Endodermal cell (in vitro differentiated cells): ENCODE measurements around the gene CA14. TPM values are rescaled to one million over a fixed set of nuclear protein-coding genes. Genes with fewer than 3 reads are reported as not detected.
"Not testable (repeated sequence)": the region's sequence is repeated elsewhere in the genome, so short reads cannot be mapped to it uniquely, and the experiment has no call there.

Experiments used
- DNase-seq: peaks from one replicate; pipeline ENCODE4 v3.0.0-alpha.2; 2017
- H3K27ac ChIP-seq: 2 replicates; pipeline ENCODE4 v1.5.1; 2013; ENCODE audit warnings: mild to moderate bottlenecking, low read depth, low read length, moderate library complexity
- H3K27me3 ChIP-seq: 2 replicates; pipeline ENCODE4 v1.6.1; 2013; ENCODE audit warnings: mild to moderate bottlenecking, low read length, moderate library complexity; ENCODE audit not compliant: insufficient read depth, control insufficient read depth, poor library complexity, severe bottlenecking
- H3K36me3 ChIP-seq: 2 replicates; pipeline ENCODE4 v1.7.0; 2013; ENCODE audit warnings: mild to moderate bottlenecking, low read length, moderate library complexity; ENCODE audit not compliant: control insufficient read depth, insufficient read depth
- H3K4me1 ChIP-seq: one replicate; pipeline ENCODE4 v1.7.0; 2013; ENCODE audit warnings: low read length; ENCODE audit not compliant: control insufficient read depth, insufficient read depth
- H3K4me3 ChIP-seq: 2 replicates; pipeline ENCODE4 v1.5.1; 2013; ENCODE audit warnings: mild to moderate bottlenecking, low read length, moderate library complexity
- H3K9ac ChIP-seq: 2 replicates; pipeline ENCODE4 v1.6.1; 2013; ENCODE audit warnings: mild to moderate bottlenecking, low read length, moderate library complexity; ENCODE audit not compliant: poor library complexity, severe bottlenecking; ENCODE audit errors: extremely low read depth
- H3K9me3 ChIP-seq: 2 replicates; pipeline ENCODE4 v1.6.1; 2013; ENCODE audit warnings: mild to moderate bottlenecking, low read length, moderate library complexity; ENCODE audit not compliant: control insufficient read depth
- H3K27ac Mint-ChIP-seq: 2 replicates; pipeline ENCODE4 v1.8.0; 2020; ENCODE audit warnings: mixed read lengths
- H3K27me3 Mint-ChIP-seq: 2 replicates; pipeline ENCODE4 v1.8.0; 2021; ENCODE audit warnings: mild to moderate bottlenecking, mixed read lengths; ENCODE audit not compliant: insufficient read depth
- H3K36me3 Mint-ChIP-seq: 2 replicates; pipeline ENCODE4 v1.8.0; 2020; ENCODE audit warnings: low read depth, mixed read lengths
- H3K4me1 Mint-ChIP-seq: 2 replicates; pipeline ENCODE4 v1.8.0; 2020; ENCODE audit warnings: mixed read lengths
- H3K4me3 Mint-ChIP-seq: 2 replicates; pipeline ENCODE4 v1.8.0; 2020; ENCODE audit warnings: mild to moderate bottlenecking, moderate library complexity, mixed read lengths
- H3K9me3 Mint-ChIP-seq: 2 replicates; pipeline ENCODE4 v1.8.0; 2020; ENCODE audit warnings: mild to moderate bottlenecking, mixed read lengths
- WGBS, 2 experiments: methylation state at CpG; one replicate each; pipeline versions ENCODE4 v1.1.5 to v1.1.7; 2013; ENCODE audit warnings: missing lambda C conversion rate in 2 of 2, mixed read lengths in 1 of 2; ENCODE audit not compliant: insufficient coverage in 1 of 2, insufficient read length in 1 of 2; 5-methylcytosine and 5-hydroxymethylcytosine counted together
- total RNA-seq, 2 donors: library from RNA; stranded (reverse); fragmentation: NEBNext Ultra II Directional in 1 of 2; extraction: Animal tissue kit (Norgen Biotek cat#: 25700) in 1 of 2; gene quantifications; 2 replicates in 1 of 2; 3 replicates in 1 of 2; pipeline ENCODE4 v1.2.1, GENCODE V29; 2021
- TF ChIP-seq, protein P1 (sequence below): fragments of 200-600 bp; sonication (generic); conservative IDR thresholded peaks from 2 replicates; pipeline ENCODE4 v1.5.0; 2021; ENCODE audit warnings: antibody characterized with exemption, mild to moderate bottlenecking

Gene CA14
- total RNA-seq, 2 donors from 2014 or later, result 53.3 to 54.0 TPM

DNA sequence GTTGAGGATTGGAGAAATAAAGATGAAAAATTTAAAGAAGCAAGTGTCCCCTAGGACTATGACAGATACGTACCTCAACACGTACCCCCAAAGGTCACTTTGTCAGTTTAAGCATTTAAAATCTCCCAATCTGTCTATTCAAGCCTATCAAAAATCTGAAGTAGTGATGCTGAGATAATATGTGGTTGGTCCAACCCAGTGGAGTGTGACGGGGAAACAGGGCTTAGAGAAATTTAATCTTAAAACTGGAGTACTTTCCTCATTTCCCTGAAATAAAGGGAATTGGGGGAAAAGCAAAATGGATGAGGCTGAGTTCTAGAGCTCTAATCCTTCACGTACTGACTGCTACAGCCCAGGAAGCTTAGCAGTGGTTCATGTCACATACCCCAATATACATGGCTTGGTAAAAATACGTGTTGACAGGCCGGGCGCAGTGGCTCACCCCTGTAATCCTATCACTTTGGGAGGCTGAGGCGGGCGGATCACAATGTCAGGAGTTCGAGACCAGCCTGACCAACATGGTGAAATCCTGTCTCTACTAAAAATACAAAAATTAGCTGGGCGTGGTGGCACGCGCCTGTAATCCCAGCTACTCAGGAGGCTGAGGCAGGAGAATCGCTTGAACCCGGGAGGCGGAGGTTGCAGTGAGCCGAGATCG is 43.3 kb upstream of the CA14 start:
- H3K27me3 ChIP-seq, H3K36me3 Mint-ChIP-seq, DNase-seq, H3K27me3 Mint-ChIP-seq, H3K9me3 ChIP-seq, H3K4me1 Mint-ChIP-seq, H3K36me3 ChIP-seq, H3K9me3 Mint-ChIP-seq, H3K4me1 ChIP-seq: not testable (repeated sequence)
- Mint-ChIP-seq H3K27ac (peak overlapping the region; percentile 96), H3K4me3 (peak overlapping the region; percentile 61)
- Histone ChIP-seq H3K4me3 (peak overlapping the region; percentile 82), H3K9ac (peak overlapping the region; percentile 68), H3K27ac (peak overlapping the region; percentile 40)
- TF ChIP-seq, protein P1, sequence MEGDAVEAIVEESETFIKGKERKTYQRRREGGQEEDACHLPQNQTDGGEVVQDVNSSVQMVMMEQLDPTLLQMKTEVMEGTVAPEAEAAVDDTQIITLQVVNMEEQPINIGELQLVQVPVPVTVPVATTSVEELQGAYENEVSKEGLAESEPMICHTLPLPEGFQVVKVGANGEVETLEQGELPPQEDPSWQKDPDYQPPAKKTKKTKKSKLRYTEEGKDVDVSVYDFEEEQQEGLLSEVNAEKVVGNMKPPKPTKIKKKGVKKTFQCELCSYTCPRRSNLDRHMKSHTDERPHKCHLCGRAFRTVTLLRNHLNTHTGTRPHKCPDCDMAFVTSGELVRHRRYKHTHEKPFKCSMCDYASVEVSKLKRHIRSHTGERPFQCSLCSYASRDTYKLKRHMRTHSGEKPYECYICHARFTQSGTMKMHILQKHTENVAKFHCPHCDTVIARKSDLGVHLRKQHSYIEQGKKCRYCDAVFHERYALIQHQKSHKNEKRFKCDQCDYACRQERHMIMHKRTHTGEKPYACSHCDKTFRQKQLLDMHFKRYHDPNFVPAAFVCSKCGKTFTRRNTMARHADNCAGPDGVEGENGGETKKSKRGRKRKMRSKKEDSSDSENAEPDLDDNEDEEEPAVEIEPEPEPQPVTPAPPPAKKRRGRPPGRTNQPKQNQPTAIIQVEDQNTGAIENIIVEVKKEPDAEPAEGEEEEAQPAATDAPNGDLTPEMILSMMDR, result peak; percentile 30
- 73 to 77% methylated on average over 5 to 11 of the region's 18 CpGs for WGBS, 2 experiments

DNA sequence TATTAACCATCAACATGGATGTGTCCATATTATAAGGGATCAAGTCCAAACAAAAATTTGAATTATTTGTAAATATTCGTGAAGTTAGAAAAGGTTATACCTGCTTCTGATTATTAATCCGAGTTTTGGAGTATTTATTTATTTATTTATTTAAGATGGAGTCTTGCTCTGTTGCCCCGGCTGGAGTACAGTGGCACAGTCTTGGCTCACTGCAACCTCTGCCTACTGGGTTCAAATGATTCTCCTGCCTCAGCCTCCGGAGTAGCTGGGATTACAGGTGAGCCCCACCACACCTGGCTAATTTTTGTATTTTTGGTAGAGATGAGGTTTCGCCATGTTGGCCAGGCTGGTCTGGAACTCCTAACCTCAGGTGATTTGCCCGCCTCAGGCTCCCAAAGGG is 41.7 kb upstream of the CA14 start:
- not testable (repeated sequence) for H3K4me3 Mint-ChIP-seq, H3K27me3 Mint-ChIP-seq, H3K9me3 Mint-ChIP-seq, H3K9me3 ChIP-seq, H3K9ac ChIP-seq, H3K27me3 ChIP-seq, H3K27ac ChIP-seq, DNase-seq, H3K4me1 Mint-ChIP-seq, H3K4me1 ChIP-seq, H3K4me3 ChIP-seq, H3K27ac Mint-ChIP-seq
- H3K36me3 Mint-ChIP-seq, result peaks cover 21% of the 10 kb centered on the region
- WGBS, 2 experiments, result 93 to 94% methylated on average over 5 to 6 of the region's 6 CpGs
- peaks cover 19% of the 10 kb centered on the region for H3K36me3 ChIP-seq

DNA sequence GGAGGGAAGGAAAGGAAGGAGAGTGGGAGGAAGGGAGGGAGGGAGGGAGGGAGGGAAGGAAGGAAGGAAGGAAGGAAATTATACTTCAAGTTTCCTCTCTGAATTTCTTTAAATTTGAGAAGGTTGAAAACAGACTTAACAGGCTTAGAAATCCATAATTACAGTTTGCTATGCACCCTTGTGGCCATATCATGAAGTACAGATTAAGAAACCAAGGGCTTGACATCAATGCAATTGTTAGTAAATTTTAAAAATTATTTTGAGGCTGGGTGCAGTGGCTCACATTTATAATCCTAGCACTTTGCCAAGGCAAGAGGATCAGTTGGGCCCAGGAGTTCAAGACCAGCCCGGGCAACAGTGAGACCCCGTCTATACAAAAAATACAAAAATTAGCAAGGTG is 36.0 kb upstream of the CA14 start:
- TF ChIP-seq, protein P1, result peak; percentile 64
- H3K27me3 Mint-ChIP-seq, result no peaks in the 10 kb centered on the region
- 92 to 96% methylated on average over 2 of the region's 2 CpGs for WGBS, 2 experiments

DNA sequence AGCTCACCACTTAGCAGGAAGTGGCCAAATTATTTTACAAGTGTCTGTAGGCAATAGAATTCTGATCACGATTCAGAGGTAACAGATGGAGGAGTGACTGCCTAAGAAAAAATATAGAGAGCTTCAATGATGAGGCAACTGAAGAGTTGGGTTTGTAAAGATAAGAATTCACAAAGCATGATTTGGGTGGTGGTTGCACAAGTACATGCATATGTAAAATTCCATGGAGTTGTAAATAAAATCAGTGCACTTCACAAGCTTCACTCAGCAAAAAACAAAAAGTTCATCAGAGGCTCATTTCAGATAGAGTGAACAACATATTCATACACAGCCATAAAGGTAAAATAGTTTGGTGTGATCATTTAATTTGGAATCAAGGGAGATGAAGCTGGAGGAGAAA is 32.6 kb upstream of the CA14 start:
- no peaks in the 10 kb centered on the region for H3K27me3 ChIP-seq
- TF ChIP-seq, protein P1, result no peak
- Mint-ChIP-seq H3K4me1 (no peaks in the 10 kb centered on the region), H3K36me3 (peaks cover 62% of the 10 kb centered on the region), H3K27ac (no peak overlapping the region), H3K4me3 (no peak overlapping the region), H3K9me3 (no peaks in the 10 kb centered on the region), H3K27me3 (no peaks in the 10 kb centered on the region)
- H3K4me1 ChIP-seq, result no peaks in the 10 kb centered on the region
- 91 to 100% methylated on average over 1 of the region's 1 CpG for WGBS, 2 experiments
- no peaks in the 10 kb centered on the region for H3K9me3 ChIP-seq
- H3K27ac ChIP-seq, result no peak overlapping the region
- no peak for DNase-seq
- no peak overlapping the region for H3K9ac ChIP-seq
- peaks cover 76% of the 10 kb centered on the region for H3K36me3 ChIP-seq
- H3K4me3 ChIP-seq, result no peak overlapping the region

More for the DNA sequence above, 36.0 kb upstream of the CA14 start:
- Histone ChIP-seq H3K36me3 (peaks cover 57% of the 10 kb centered on the region), H3K27ac (no peak overlapping the region), H3K9me3 (no peaks in the 10 kb centered on the region), H3K27me3 (no peaks in the 10 kb centered on the region), H3K4me3 (no peak overlapping the region), H3K9ac (no peak overlapping the region), H3K4me1 (no peaks in the 10 kb centered on the region)
- Mint-ChIP-seq H3K9me3 (no peaks in the 10 kb centered on the region), H3K36me3 (peaks cover 49% of the 10 kb centered on the region), H3K4me1 (no peaks in the 10 kb centered on the region), H3K4me3 (no peak overlapping the region), H3K27ac (no peak overlapping the region)
- peak; percentile 20 for DNase-seq
